WTC11 (cell line): Measurements from ENCODE around the gene TPM3. TPM values are rescaled to one million over a fixed set of nuclear protein-coding genes. Genes with fewer than 3 reads are reported as not detected.

Experiments
- ATAC-seq: fragments of 200-7000 bp; cut with Tn5 transposase; 2 replicates; pipeline ENCODE4 v1.10.0; 2021; ENCODE audit warnings: mild to moderate bottlenecking, moderate library complexity
- CTCF ChIA-PET: fragments of 300-600 bp; sonication (Branson Sonifier 250); formaldehyde crosslinking; loops from one replicate; lab custom pipeline; 2021; ENCODE audit warnings: antibody characterized with exemption; lab: Charles Lee
- POLR2A ChIA-PET: fragments of 350-600 bp; sonication (Branson Sonifier 250); formaldehyde crosslinking; loops from one replicate; lab custom pipeline; 2021; ENCODE audit warnings: antibody characterized with exemption; lab: Charles Lee
- DNase-seq: peaks from one replicate; pipeline ENCODE4 v3.0.0; 2021; ENCODE audit warnings: low spot score
- H3K27ac Mint-ChIP-seq: 2 replicates; pipeline ENCODE4 v1.8.0; 2021; ENCODE audit warnings: mixed read lengths
- H3K27me3 Mint-ChIP-seq: 2 replicates; pipeline ENCODE4 v1.8.0; 2021; ENCODE audit warnings: low read depth, mild to moderate bottlenecking, moderate library complexity, mixed read lengths
- H3K36me3 Mint-ChIP-seq: 2 replicates; pipeline ENCODE4 v1.8.0; 2021; ENCODE audit warnings: mixed read lengths
- H3K4me1 Mint-ChIP-seq: 2 replicates; pipeline ENCODE4 v1.8.0; 2022; ENCODE audit warnings: mixed read lengths
- H3K4me3 Mint-ChIP-seq: 2 replicates; pipeline ENCODE4 v1.8.0; 2021; ENCODE audit warnings: mild to moderate bottlenecking, moderate library complexity, mixed read lengths
- H3K9me3 Mint-ChIP-seq: 2 replicates; pipeline ENCODE4 v1.8.0; 2021; ENCODE audit warnings: mixed read lengths
- ATF2 ChIP-seq: sonication (generic); formaldehyde crosslinking; IDR thresholded peaks from 2 replicates; pipeline ENCODE4 v1.8.1; 2022; ENCODE audit warnings: low read depth, missing genetic modification reagents, borderline replicate concordance
- ATF3 ChIP-seq: sonication (generic); formaldehyde crosslinking; conservative IDR thresholded peaks from 2 replicates; pipeline ENCODE4 v1.8.1; 2022; ENCODE audit warnings: mild to moderate bottlenecking, missing genetic modification reagents
- ATF6 ChIP-seq: sonication (generic); formaldehyde crosslinking; IDR thresholded peaks from 2 replicates; pipeline ENCODE4 v1.8.1; 2023; ENCODE audit warnings: mild to moderate bottlenecking, missing genetic modification reagents
- CBFB ChIP-seq: sonication (generic); formaldehyde crosslinking; IDR thresholded peaks from 2 replicates; pipeline ENCODE4 v1.8.1; 2022; ENCODE audit warnings: mild to moderate bottlenecking, low read depth, missing genetic modification reagents
- CDX4 ChIP-seq: fragments of 250-450 bp; sonication (Bioruptor Pico); IDR thresholded peaks from 2 replicates; pipeline ENCODE4 v1.9.0; 2021; ENCODE audit warnings: moderate library complexity, mild to moderate bottlenecking, inconsistent platforms, borderline replicate concordance
- ELF4 ChIP-seq: sonication (generic); formaldehyde crosslinking; IDR thresholded peaks from 2 replicates; pipeline ENCODE4 v1.8.1; 2022; ENCODE audit warnings: low read depth, mild to moderate bottlenecking, moderate library complexity, missing genetic modification reagents
- EMX1 ChIP-seq: fragments of 250-450 bp; sonication (Bioruptor Pico); IDR thresholded peaks from 2 replicates; pipeline ENCODE4 v1.8.0; 2021; ENCODE audit warnings: mild to moderate bottlenecking
- ERG ChIP-seq: fragments of 250-450 bp; sonication (Bioruptor Pico); IDR thresholded peaks from 2 replicates; pipeline ENCODE4 v1.8.0; 2021; ENCODE audit warnings: mild to moderate bottlenecking
- FOXP1 ChIP-seq: sonication (generic); formaldehyde crosslinking; IDR thresholded peaks from 2 replicates; pipeline ENCODE4 v1.8.0; 2022; ENCODE audit warnings: missing genetic modification reagents, mild to moderate bottlenecking, moderate library complexity, borderline replicate concordance
- MAX ChIP-seq: sonication (generic); formaldehyde crosslinking; IDR thresholded peaks from 2 replicates; pipeline ENCODE4 v1.8.0; 2022; ENCODE audit warnings: mild to moderate bottlenecking, missing genetic modification reagents
- NFE2L1 ChIP-seq: sonication (generic); formaldehyde crosslinking; IDR thresholded peaks from 2 replicates; pipeline ENCODE4 v1.8.1; 2023; ENCODE audit warnings: missing genetic modification reagents
- OVOL2 ChIP-seq: fragments of 250-450 bp; sonication (Bioruptor Pico); IDR thresholded peaks from 2 replicates; pipeline ENCODE4 v1.9.0; 2021; ENCODE audit warnings: mild to moderate bottlenecking, borderline replicate concordance
- PRRX2 ChIP-seq: fragments of 250-450 bp; sonication (Bioruptor Pico); IDR thresholded peaks from 2 replicates; pipeline ENCODE4 v1.8.0; 2021; ENCODE audit warnings: mild to moderate bottlenecking
- SMAD4 ChIP-seq: sonication (generic); formaldehyde crosslinking; IDR thresholded peaks from 2 replicates; pipeline ENCODE4 v1.8.0; 2022; ENCODE audit warnings: mild to moderate bottlenecking, missing genetic modification reagents
- TEAD4 ChIP-seq: sonication (generic); formaldehyde crosslinking; IDR thresholded peaks from 2 replicates; pipeline ENCODE4 v1.8.0; 2022; ENCODE audit warnings: mild to moderate bottlenecking, missing genetic modification reagents
- TP53 ChIP-seq: sonication (generic); formaldehyde crosslinking; IDR thresholded peaks from 2 replicates; pipeline ENCODE4 v1.8.1; 2023; ENCODE audit warnings: mild to moderate bottlenecking, missing genetic modification reagents
- ZNF121 ChIP-seq: sonication (generic); formaldehyde crosslinking; IDR thresholded peaks from 2 replicates; pipeline ENCODE4 v1.8.0; 2023; ENCODE audit warnings: missing genetic modification reagents
- ZNF232 ChIP-seq: sonication (generic); formaldehyde crosslinking; IDR thresholded peaks from 2 replicates; pipeline ENCODE4 v1.8.0; 2022; ENCODE audit warnings: mild to moderate bottlenecking, missing genetic modification reagents
- ZNF281 ChIP-seq: sonication (generic); formaldehyde crosslinking; IDR thresholded peaks from 2 replicates; pipeline ENCODE4 v1.8.0; 2023; ENCODE audit warnings: mild to moderate bottlenecking, missing genetic modification reagents
- ZNF423 ChIP-seq: fragments of 250-450 bp; sonication (Bioruptor Pico); IDR thresholded peaks from 2 replicates; pipeline ENCODE4 v2.1.2; 2022; ENCODE audit warnings: mild to moderate bottlenecking, moderate library complexity
- ZNF425 ChIP-seq: fragments of 250-450 bp; sonication (Bioruptor Pico); conservative IDR thresholded peaks from 2 replicates; pipeline ENCODE4 v1.9.0; 2021; ENCODE audit warnings: mild to moderate bottlenecking
- total RNA-seq: library from RNA; stranded (reverse); gene quantifications from 3 replicates; pipeline ENCODE4 v1.2.3, GENCODE V29; 2021

Gene TPM3
- total RNA-seq, 1 experiment from 2014 or later, result 614 TPM

GRCh38 chr1:154220970-154221277 lies 29.0 kb upstream of the TPM3 start:
- H3K4me3 Mint-ChIP-seq, result peak overlapping the region; percentile 98
- CTCF ChIA-PET, result interaction anchor here (0.7 to 3.6 kb wide), 4 partner anchors 21 to 114 kb away, joined by 4 to 20 read pairs (median 7); no protein-coding TSS in a partner anchor
- H3K4me1 Mint-ChIP-seq, result peaks cover 44% of the 10 kb centered on the region
- DNase-seq (no peak), ATAC-seq (no peak)
- no peaks in the 10 kb centered on the region for H3K27me3 Mint-ChIP-seq
- H3K36me3 Mint-ChIP-seq, result peaks cover 54% of the 10 kb centered on the region
- POLR2A ChIA-PET, result interaction anchor here (0.6 to 1.8 kb wide), 5 partner anchors 17 to 1764 kb away, joined by 3 to 8 read pairs (median 3); partner anchors contain the start of gene RPS27
- no peak for TF ChIP-seq CDX4 (CRISPR knock-in tag)
- no peak for TF ChIP-seq ZNF281 (CRISPR knock-in tag)
- TF ChIP-seq CBFB (CRISPR knock-in tag), result no peak
- TF ChIP-seq ATF6, result no peak
- no peaks in the 10 kb centered on the region for H3K9me3 Mint-ChIP-seq
- H3K27ac Mint-ChIP-seq, result no peak overlapping the region

GRCh38 chr1:154220071-154220969 lies 28.4 kb upstream of the TPM3 start, which contains the start of gene UBAP2L:
Gene UBAP2L, plus strand, starts transcription at chr1:154220955. Its CDS starts 4,169 bp downstream, at chr1:154225124.
- no peaks in the 10 kb centered on the region for H3K27me3 Mint-ChIP-seq
- H3K36me3 Mint-ChIP-seq, result peaks cover 48% of the 10 kb centered on the region
- TF ChIP-seq ELF4 (CRISPR knock-in tag) (no peak), FOXP1 (CRISPR knock-in tag) (peak; percentile 92), ERG (CRISPR knock-in tag) (no peak), OVOL2 (no peak), ZNF232 (CRISPR knock-in tag) (peak; percentile 91), ZNF121 (CRISPR knock-in tag) (no peak), NFE2L1 (peak; percentile 80), MAX (CRISPR knock-in tag) (peak; percentile 99), TP53 (peak; percentile 71), TEAD4 (no peak), EMX1 (CRISPR knock-in tag) (0 out of 2 replicates have a peak, but pooled peaks have one; percentile 9), SMAD4 (CRISPR knock-in tag) (no peak), PRRX2 (no peak), ZNF423 (CRISPR knock-in tag) (no peak), ZNF425 (CRISPR knock-in tag) (no peak), ATF3 (CRISPR knock-in tag) (no peak), ATF2 (CRISPR knock-in tag) (no peak)

More at GRCh38 chr1:154220071-154220969, 28.4 kb upstream of the TPM3 start, which contains the start of gene UBAP2L:
- CTCF ChIA-PET, result interaction anchor here (0.7 to 3.6 kb wide), 6 partner anchors 21 to 314 kb away, joined by 3 to 20 read pairs (median 4); no protein-coding TSS in a partner anchor
- H3K9me3 Mint-ChIP-seq, result no peaks in the 10 kb centered on the region
- POLR2A ChIA-PET, result interaction anchor here (0.6 to 1.8 kb wide), 6 partner anchors 16 to 1764 kb away, joined by 3 to 8 read pairs (median 3); partner anchors contain the start of gene RPS27
- H3K4me1 Mint-ChIP-seq, result peaks cover 44% of the 10 kb centered on the region
- H3K27ac Mint-ChIP-seq, result peak within 1 kb of the TSS; percentile 100
- DNase-seq, result peak; percentile 99
- peak; percentile 91 for ATAC-seq
- peak within 1 kb of the TSS; percentile 98 for H3K4me3 Mint-ChIP-seq
